ENCODE data around the gene PAK4. TPM values are rescaled to one million over a fixed set of nuclear protein-coding genes. Genes with fewer than 3 reads are reported as not detected.

The PAK4 gene
- total and polyA plus RNA-seq, 9 of the 15 experiments (the other 6 are each of a cell fraction or from before 2014, with no cell fraction given): 0.21 to 33.5 (median 5.8) TPM

Other genes starting within 250 kb of the PAK4 start
Only the 7 nearest of the 18 such genes appear.
- 3.7 and 9.0 TPM in 2 replicates for gene FBXO27, start 93.2 kb upstream of the PAK4 start, total RNA-seq (2014; rRNA removed)
- 3.9 and 5.9 TPM in 2 replicates for gene FBXO27, start 93.2 kb upstream of the PAK4 start, total RNA-seq (2014; rRNA removed; fragmentation: Illumina TruSeq; extraction: Trizol)
- gene FBXO27, start 93.2 kb upstream of the PAK4 start, total RNA-seq (2015; rRNA removed; fragmentation: Illumina TruSeq; extraction: Trizol): 5.0 and 5.6 TPM in 2 replicates
- 8.0 and 8.9 TPM in 2 replicates for gene FBXO27, start 93.2 kb upstream of the PAK4 start, total RNA-seq (2021)
- gene FBXO27, start 93.2 kb upstream of the PAK4 start, polyA plus RNA-seq (2011; rRNA removed): 6.3 and 12.6 TPM in 2 replicates
- gene FBXO27, start 93.2 kb upstream of the PAK4 start, polyA plus RNA-seq (2014; fragmentation: Illumina TruSeq; extraction: Trizol): 5.8 and 11.0 TPM in 2 replicates
- gene FBXO27, start 93.2 kb upstream of the PAK4 start, polyA plus RNA-seq (2014; fragmentation: Nextera tagmentation; extraction: Ambion mirVana): 1 to 10 TPM; 1.8 to 2.6 TPM
- gene FBXO27, start 93.2 kb upstream of the PAK4 start, polyA plus RNA-seq (2014; rRNA removed): 6.3 and 7.9 TPM in 2 replicates
- gene ACP7, start 41.4 kb upstream of the PAK4 start, total RNA-seq (2014; rRNA removed): not detected in 2 replicates
- not detected in 2 replicates for gene ACP7, start 41.4 kb upstream of the PAK4 start, total RNA-seq (2014; rRNA removed; fragmentation: Illumina TruSeq; extraction: Trizol)
- not detected in 2 replicates for gene ACP7, start 41.4 kb upstream of the PAK4 start, total RNA-seq (2015; rRNA removed; fragmentation: Illumina TruSeq; extraction: Trizol)
- gene ACP7, start 41.4 kb upstream of the PAK4 start, total RNA-seq (2021): not detected in 2 replicates
- gene ACP7, start 41.4 kb upstream of the PAK4 start, polyA plus RNA-seq (2011; rRNA removed): not detected in 2 replicates
- gene ACP7, start 41.4 kb upstream of the PAK4 start, polyA plus RNA-seq (2014; fragmentation: Illumina TruSeq; extraction: Trizol): not detected in 2 replicates
- gene ACP7, start 41.4 kb upstream of the PAK4 start, polyA plus RNA-seq (2014; fragmentation: Nextera tagmentation; extraction: Ambion mirVana): not detected
- not detected in 2 replicates for gene ACP7, start 41.4 kb upstream of the PAK4 start, polyA plus RNA-seq (2014; rRNA removed)
- not detected in 2 replicates for gene NCCRP1, start 71.2 kb downstream of the PAK4 start, total RNA-seq (2014; rRNA removed)
- not detected in 2 replicates for gene NCCRP1, start 71.2 kb downstream of the PAK4 start, total RNA-seq (2014; rRNA removed; fragmentation: Illumina TruSeq; extraction: Trizol)
- gene NCCRP1, start 71.2 kb downstream of the PAK4 start, total RNA-seq (2015; rRNA removed; fragmentation: Illumina TruSeq; extraction: Trizol): not detected in 2 replicates
- 0.11 TPM in 1 of 2 replicates, not detected in the other for gene NCCRP1, start 71.2 kb downstream of the PAK4 start, total RNA-seq (2021)
- gene NCCRP1, start 71.2 kb downstream of the PAK4 start, polyA plus RNA-seq (2011; rRNA removed): 0.08 TPM in 1 of 2 replicates, not detected in the other
- gene NCCRP1, start 71.2 kb downstream of the PAK4 start, polyA plus RNA-seq (2014; fragmentation: Illumina TruSeq; extraction: Trizol): not detected in 2 replicates
- not detected for gene NCCRP1, start 71.2 kb downstream of the PAK4 start, polyA plus RNA-seq (2014; fragmentation: Nextera tagmentation; extraction: Ambion mirVana)
- gene NCCRP1, start 71.2 kb downstream of the PAK4 start, polyA plus RNA-seq (2014; rRNA removed): 0.05 and 0.34 TPM in 2 replicates
- not detected in 2 replicates for gene SYCN, start 78.5 kb downstream of the PAK4 start, total RNA-seq (2014; rRNA removed)
- not detected in 2 replicates for gene SYCN, start 78.5 kb downstream of the PAK4 start, total RNA-seq (2014; rRNA removed; fragmentation: Illumina TruSeq; extraction: Trizol)
- gene SYCN, start 78.5 kb downstream of the PAK4 start, total RNA-seq (2015; rRNA removed; fragmentation: Illumina TruSeq; extraction: Trizol): not detected in 2 replicates
- 0.36 TPM in 1 of 2 replicates, not detected in the other for gene SYCN, start 78.5 kb downstream of the PAK4 start, total RNA-seq (2021)
- gene SYCN, start 78.5 kb downstream of the PAK4 start, polyA plus RNA-seq (2011; rRNA removed): not detected in 2 replicates
- not detected in 2 replicates for gene SYCN, start 78.5 kb downstream of the PAK4 start, polyA plus RNA-seq (2014; fragmentation: Illumina TruSeq; extraction: Trizol)
- not detected for gene SYCN, start 78.5 kb downstream of the PAK4 start, polyA plus RNA-seq (2014; fragmentation: Nextera tagmentation; extraction: Ambion mirVana)
- gene SYCN, start 78.5 kb downstream of the PAK4 start, polyA plus RNA-seq (2014; rRNA removed): not detected in 2 replicates
- gene IFNL3, start 119.2 kb downstream of the PAK4 start, total RNA-seq (2014; rRNA removed): not detected in 2 replicates
- gene IFNL3, start 119.2 kb downstream of the PAK4 start, total RNA-seq (2014; rRNA removed; fragmentation: Illumina TruSeq; extraction: Trizol): not detected in 2 replicates
- not detected in 2 replicates for gene IFNL3, start 119.2 kb downstream of the PAK4 start, total RNA-seq (2015; rRNA removed; fragmentation: Illumina TruSeq; extraction: Trizol)
- not detected in 2 replicates for gene IFNL3, start 119.2 kb downstream of the PAK4 start, total RNA-seq (2021)
- not detected in 2 replicates for gene IFNL3, start 119.2 kb downstream of the PAK4 start, polyA plus RNA-seq (2011; rRNA removed)
- gene IFNL3, start 119.2 kb downstream of the PAK4 start, polyA plus RNA-seq (2014; fragmentation: Illumina TruSeq; extraction: Trizol): not detected in 2 replicates
- gene IFNL3, start 119.2 kb downstream of the PAK4 start, polyA plus RNA-seq (2014; fragmentation: Nextera tagmentation; extraction: Ambion mirVana): not detected
- not detected in 2 replicates for gene IFNL3, start 119.2 kb downstream of the PAK4 start, polyA plus RNA-seq (2014; rRNA removed)
- not detected in 2 replicates for gene IFNL4, start 123.1 kb downstream of the PAK4 start, total RNA-seq (2014; rRNA removed)
- not detected in 2 replicates for gene IFNL4, start 123.1 kb downstream of the PAK4 start, total RNA-seq (2014; rRNA removed; fragmentation: Illumina TruSeq; extraction: Trizol)
- gene IFNL4, start 123.1 kb downstream of the PAK4 start, total RNA-seq (2015; rRNA removed; fragmentation: Illumina TruSeq; extraction: Trizol): not detected in 2 replicates
- gene IFNL4, start 123.1 kb downstream of the PAK4 start, total RNA-seq (2021): not detected in 2 replicates
- not detected in 2 replicates for gene IFNL4, start 123.1 kb downstream of the PAK4 start, polyA plus RNA-seq (2011; rRNA removed)
- not detected in 2 replicates for gene IFNL4, start 123.1 kb downstream of the PAK4 start, polyA plus RNA-seq (2014; fragmentation: Illumina TruSeq; extraction: Trizol)
- gene IFNL4, start 123.1 kb downstream of the PAK4 start, polyA plus RNA-seq (2014; fragmentation: Nextera tagmentation; extraction: Ambion mirVana): not detected
- gene IFNL4, start 123.1 kb downstream of the PAK4 start, polyA plus RNA-seq (2014; rRNA removed): not detected in 2 replicates
- not detected in 2 replicates for gene IFNL2, start 142.6 kb downstream of the PAK4 start, total RNA-seq (2014; rRNA removed)
- not detected in 2 replicates for gene IFNL2, start 142.6 kb downstream of the PAK4 start, total RNA-seq (2014; rRNA removed; fragmentation: Illumina TruSeq; extraction: Trizol)
- not detected in 2 replicates for gene IFNL2, start 142.6 kb downstream of the PAK4 start, total RNA-seq (2015; rRNA removed; fragmentation: Illumina TruSeq; extraction: Trizol)
- not detected in 2 replicates for gene IFNL2, start 142.6 kb downstream of the PAK4 start, total RNA-seq (2021)
- not detected in 2 replicates for gene IFNL2, start 142.6 kb downstream of the PAK4 start, polyA plus RNA-seq (2011; rRNA removed)
- not detected in 2 replicates for gene IFNL2, start 142.6 kb downstream of the PAK4 start, polyA plus RNA-seq (2014; fragmentation: Illumina TruSeq; extraction: Trizol)
- not detected for gene IFNL2, start 142.6 kb downstream of the PAK4 start, polyA plus RNA-seq (2014; fragmentation: Nextera tagmentation; extraction: Ambion mirVana)
- gene IFNL2, start 142.6 kb downstream of the PAK4 start, polyA plus RNA-seq (2014; rRNA removed): not detected in 2 replicates